Activated T-cell treated with anti-CD3 and anti-CD28 coated beads for 4 hours (primary cell): ENCODE results near the gene C16orf92.
"Not testable (repeated sequence)": the region's sequence is repeated elsewhere in the genome, so short reads cannot be mapped to it uniquely, and the experiment has no call there.

ENCODE experiments used
- DNase-seq: peaks from one replicate; pipeline ENCODE4 v3.0.0-alpha.2; 2020

C16orf92 gene

GRCh38 chr16:30005341-30006094 is 17.5 kb upstream of the C16orf92 start:
- DNase-seq, result peak; percentile 21

GRCh38 chr16:30006095-30006473 is 16.9 kb upstream of the C16orf92 start:
- DNase-seq, result no peak

- no peak for DNase-seq
Measured at GRCh38 chr16:30006659-30007377, 16.2 kb upstream of the C16orf92 start.

GRCh38 chr16:30007378-30007895 is 15.6 kb upstream of the C16orf92 start:
- no peak for DNase-seq

- no peak for DNase-seq
Measured at GRCh38 chr16:30009085-30009862, 13.7 kb upstream of the C16orf92 start.

- DNase-seq, result no peak
Measured at GRCh38 chr16:30009990-30010843, 12.8 kb upstream of the C16orf92 start.

- no peak for DNase-seq
Measured at GRCh38 chr16:30010844-30011713, 11.9 kb upstream of the C16orf92 start, which contains the start of gene DOC2A. DOC2A (minus strand) TSS chr16:30011027; CDS start chr16:30010222, 805 bp downstream.

GRCh38 chr16:30011714-30012504 is 11.1 kb upstream of the C16orf92 start:
- no peak for DNase-seq

- not testable (repeated sequence) for DNase-seq
Measured at GRCh38 chr16:30012598-30012997, 10.4 kb upstream of the C16orf92 start.

- not testable (repeated sequence) for DNase-seq
Measured at GRCh38 chr16:30015450-30015849, 7.5 kb upstream of the C16orf92 start.

- no peak for DNase-seq
Measured at GRCh38 chr16:30016555-30017276, 6.3 kb upstream of the C16orf92 start.

GRCh38 chr16:30017277-30017656 is 5.7 kb upstream of the C16orf92 start:
- DNase-seq, result no peak

- not testable (repeated sequence) for DNase-seq
Measured at GRCh38 chr16:30017937-30018336, 5.1 kb upstream of the C16orf92 start.

GRCh38 chr16:30018731-30019158 is 4.3 kb upstream of the C16orf92 start:
- no peak for DNase-seq

- no peak for DNase-seq
Measured at GRCh38 chr16:30023586-30023985, 588 bp downstream of the C16orf92 start.

- DNase-seq, result no peak
Measured at GRCh38 chr16:30024451-30024850, 1.5 kb downstream of the C16orf92 start.

- DNase-seq, result no peak
Measured at GRCh38 chr16:30025156-30025555, 2.2 kb downstream of the C16orf92 start.

- DNase-seq, result no peak
Measured at GRCh38 chr16:30025574-30025973, 2.6 kb downstream of the C16orf92 start.

- DNase-seq, result no peak
Measured at GRCh38 chr16:30026449-30026848, 3.5 kb downstream of the C16orf92 start.
